Activated naive CD4-positive, alpha-beta T cell treated with anti-CD3 and anti-CD28 coated beads for 36 hours (primary cell): ENCODE data around the gene MAML2. TPM values are rescaled to one million over a fixed set of nuclear protein-coding genes. Genes with fewer than 3 reads are reported as not detected.
A peak's percentile ranks its signal among the peaks of the same experiment; 100 is the strongest.

Experiments used
- CTCF ChIA-PET: fragments of 350-600 bp; sonication (Branson Sonifier 250); formaldehyde crosslinking; loops from one replicate; lab custom pipeline; 2021; ENCODE audit warnings: antibody characterized with exemption; lab: Charles Lee
- DNase-seq: peaks from one replicate; pipeline ENCODE4 v3.0.0-alpha.2; 2020
- H3K27ac Mint-ChIP-seq: one replicate; pipeline ENCODE4 v1.8.0; 2021; ENCODE audit warnings: mild to moderate bottlenecking, mixed read lengths
- H3K27me3 Mint-ChIP-seq: one replicate; pipeline ENCODE4 v1.8.0; 2021; ENCODE audit warnings: low read depth, mixed read lengths
- H3K36me3 Mint-ChIP-seq: one replicate; pipeline ENCODE4 v1.8.0; 2021; ENCODE audit warnings: low read depth, mixed read lengths
- H3K4me1 Mint-ChIP-seq: one replicate; pipeline ENCODE4 v1.8.0; 2021; ENCODE audit warnings: low read depth, mixed read lengths
- H3K4me3 Mint-ChIP-seq: one replicate; pipeline ENCODE4 v1.8.0; 2021; ENCODE audit warnings: mild to moderate bottlenecking, moderate library complexity, mixed read lengths
- H3K9me3 Mint-ChIP-seq: one replicate; pipeline ENCODE4 v1.8.0; 2021; ENCODE audit warnings: mixed read lengths
- intact Hi-C: fragments of 100-400 bp; cut with micrococcal nuclease; formaldehyde crosslinking; loops from one replicate; pipeline ENCODE4 v1.15.1; 2023
- total RNA-seq, 2 experiments: library from RNA; stranded (reverse); gene quantifications; one replicate each; pipeline ENCODE4 v1.2.3, GENCODE V29; 2021

Gene MAML2
- total RNA-seq, 2 experiments from 2014 or later, result 26.6 to 28.1 TPM

DNA sequence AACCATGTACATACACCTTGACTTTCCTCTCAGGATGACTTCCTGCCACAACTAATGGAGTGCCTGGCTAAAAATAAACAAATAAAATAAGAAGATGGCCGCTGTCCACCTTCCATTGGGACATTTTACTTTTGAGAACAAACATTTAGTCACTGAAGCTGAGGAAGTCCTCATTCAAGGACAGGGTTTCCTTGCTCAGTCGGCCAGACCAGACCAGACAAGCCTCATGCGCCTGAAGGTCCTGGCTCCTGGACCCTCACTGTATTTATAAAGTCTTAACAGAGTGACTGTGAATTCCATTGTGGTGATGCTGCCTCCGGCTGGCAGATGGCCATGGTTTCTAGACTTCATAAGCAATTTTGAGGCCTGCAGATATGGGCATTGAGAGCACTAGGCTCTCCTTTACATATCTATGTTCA lies 114.5 kb downstream of the MAML2 start:
- Mint-ChIP-seq H3K27ac (peak overlapping the region; percentile 81), H3K4me3 (no peak overlapping the region), H3K4me1 (peaks cover 78% of the 10 kb centered on the region), H3K27me3 (no peaks in the 10 kb centered on the region), H3K9me3 (no peaks in the 10 kb centered on the region), H3K36me3 (peaks cover 12% of the 10 kb centered on the region)
- no peak for DNase-seq
- intact Hi-C loops, result no loop called here
- CTCF ChIA-PET, result interaction anchor here (0.6 to 1.4 kb wide), 3 partner anchors 11 to 156 kb away, joined by 3 to 5 read pairs (median 3); no protein-coding TSS in a partner anchor

GRCh38 chr11:96227244-96227643 lies 115.8 kb downstream of the MAML2 start:
- CTCF ChIA-PET, result interaction anchor here (1.1 to 1.4 kb wide), 3 partner anchors 10 to 12 kb away, joined by 3 to 5 read pairs (median 4); no protein-coding TSS in a partner anchor
- Mint-ChIP-seq H3K27ac (no peak overlapping the region), H3K27me3 (no peaks in the 10 kb centered on the region), H3K4me1 (peaks cover 83% of the 10 kb centered on the region), H3K9me3 (no peaks in the 10 kb centered on the region), H3K36me3 (peaks cover 13% of the 10 kb centered on the region), H3K4me3 (no peak overlapping the region)
- no peak for DNase-seq
- intact Hi-C loops, result no loop called here

DNA sequence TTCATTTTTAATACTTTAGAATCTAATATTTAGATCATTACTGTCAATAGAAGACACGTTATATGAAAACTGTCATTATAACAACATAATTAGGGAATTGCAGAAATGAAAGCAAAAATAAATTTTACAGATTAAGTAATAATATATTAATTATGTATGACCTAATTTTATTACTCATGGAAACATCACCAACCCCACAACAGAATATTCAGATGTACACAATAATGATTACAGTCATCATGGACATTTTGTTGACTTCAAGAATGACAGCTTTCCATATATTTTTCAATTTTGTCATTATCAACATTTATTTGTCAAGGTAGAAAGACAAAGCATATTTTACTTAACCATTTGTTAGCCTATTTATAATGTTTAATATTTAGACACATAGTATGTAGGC lies 119.9 kb downstream of the MAML2 start:
- no peak overlapping the region for H3K27ac Mint-ChIP-seq
- peaks cover 74% of the 10 kb centered on the region for H3K4me1 Mint-ChIP-seq
- H3K36me3 Mint-ChIP-seq, result peaks cover 7% of the 10 kb centered on the region
- DNase-seq, result no peak
- intact Hi-C loops, result no loop called here
- H3K9me3 Mint-ChIP-seq, result no peaks in the 10 kb centered on the region
- no peaks in the 10 kb centered on the region for H3K27me3 Mint-ChIP-seq
- CTCF ChIA-PET, result no interaction called here
- H3K4me3 Mint-ChIP-seq, result no peak overlapping the region

GRCh38 chr11:96222102-96222501 lies 120.9 kb downstream of the MAML2 start:
- Mint-ChIP-seq H3K27me3 (no peaks in the 10 kb centered on the region), H3K4me3 (no peak overlapping the region), H3K4me1 (peaks cover 74% of the 10 kb centered on the region), H3K36me3 (peaks cover 7% of the 10 kb centered on the region), H3K9me3 (no peaks in the 10 kb centered on the region), H3K27ac (peak overlapping the region; percentile 50)
- no peak for DNase-seq
- intact Hi-C loops, result no loop called here
- CTCF ChIA-PET, result interaction anchor here (1.0 to 1.2 kb wide), 2 partner anchors 72 to 121 kb away, joined by 3 read pairs; partner anchors contain the start of gene MAML2

DNA sequence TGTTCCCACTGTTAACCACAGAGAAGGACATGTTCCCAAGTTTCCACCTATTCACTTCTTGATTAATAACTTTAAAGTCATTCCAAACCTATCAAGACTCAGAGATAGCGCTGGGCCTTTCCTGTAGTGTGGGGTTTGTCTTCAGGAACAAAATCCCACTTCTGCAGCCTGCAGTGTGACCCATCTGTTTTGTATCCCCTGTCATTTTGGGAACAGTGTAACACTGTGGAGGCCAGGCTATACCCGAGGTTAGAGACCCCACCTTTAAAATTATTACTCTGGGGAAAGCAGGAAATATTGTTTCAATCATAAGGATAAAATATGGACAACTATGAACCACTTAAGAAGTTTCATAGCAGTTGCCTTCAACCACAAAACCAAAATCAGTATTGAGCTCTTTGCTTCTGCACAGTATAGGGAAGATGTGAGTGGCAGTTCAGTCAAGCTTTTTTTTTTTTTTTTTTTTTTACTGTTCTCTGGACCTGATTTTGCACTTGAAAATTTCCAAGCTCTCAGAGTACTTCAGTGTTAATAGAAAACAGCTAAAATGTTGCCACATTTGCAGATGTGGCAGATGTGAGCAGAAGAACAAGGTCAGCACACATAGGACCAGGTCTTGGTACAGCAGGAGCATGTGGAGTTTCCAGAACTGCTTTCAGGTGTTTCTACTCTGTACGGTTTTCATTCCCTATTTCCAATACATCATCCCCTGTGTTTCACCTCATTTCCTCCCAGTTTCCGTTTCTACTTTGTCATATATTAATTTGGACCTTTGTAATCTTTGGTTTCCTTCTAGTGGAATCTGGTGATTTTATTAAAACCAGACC lies 121.5 kb downstream of the MAML2 start:
- H3K36me3 Mint-ChIP-seq, result peaks cover 7% of the 10 kb centered on the region
- intact Hi-C loops, result no loop called here
- no peaks in the 10 kb centered on the region for H3K27me3 Mint-ChIP-seq
- H3K4me3 Mint-ChIP-seq, result no peak overlapping the region
- H3K4me1 Mint-ChIP-seq, result peaks cover 76% of the 10 kb centered on the region
- H3K9me3 Mint-ChIP-seq, result no peaks in the 10 kb centered on the region
- CTCF ChIA-PET, result interaction anchor here (1.0 to 1.2 kb wide), 2 partner anchors 71 to 122 kb away, joined by 3 read pairs; partner anchors contain the start of gene MAML2
- DNase-seq, result no peak
- H3K27ac Mint-ChIP-seq, result peak overlapping the region; percentile 46

- no peak for DNase-seq
- CTCF ChIA-PET, result no interaction called here
Measured at GRCh38 chr11:96219981-96220623, 122.9 kb downstream of the MAML2 start.

GRCh38 chr11:96218901-96219300 lies 124.1 kb downstream of the MAML2 start:
- DNase-seq, result no peak
- intact Hi-C loops, result no loop called here
- no peaks in the 10 kb centered on the region for H3K9me3 Mint-ChIP-seq
- H3K36me3 Mint-ChIP-seq, result peaks cover 4% of the 10 kb centered on the region
- CTCF ChIA-PET, result interaction anchor here (0.7 to 1.1 kb wide), 2 partner anchors 121 to 124 kb away, joined by 3 to 5 read pairs; partner anchors contain the start of gene MAML2
- no peaks in the 10 kb centered on the region for H3K27me3 Mint-ChIP-seq
- H3K4me1 Mint-ChIP-seq, result peaks cover 80% of the 10 kb centered on the region
- peak overlapping the region; percentile 25 for H3K27ac Mint-ChIP-seq
- no peak overlapping the region for H3K4me3 Mint-ChIP-seq

More at GRCh38 chr11:96219981-96220623, 122.9 kb downstream of the MAML2 start:
- H3K27ac Mint-ChIP-seq, result peak overlapping the region; percentile 77
- no peaks in the 10 kb centered on the region for H3K27me3 Mint-ChIP-seq
- no peak overlapping the region for H3K4me3 Mint-ChIP-seq
- H3K4me1 Mint-ChIP-seq, result peaks cover 82% of the 10 kb centered on the region
- intact Hi-C loops, result no loop called here
- H3K36me3 Mint-ChIP-seq, result peaks cover 7% of the 10 kb centered on the region
- H3K9me3 Mint-ChIP-seq, result no peaks in the 10 kb centered on the region

GRCh38 chr11:96218006-96218405 lies 125.0 kb downstream of the MAML2 start:
- H3K36me3 Mint-ChIP-seq, result peaks cover 1% of the 10 kb centered on the region
- intact Hi-C loops, result no loop called here
- CTCF ChIA-PET, result interaction anchor here (0.5 to 1.6 kb wide), 2 partner anchors 10 to 134 kb away, joined by 3 to 5 read pairs; no protein-coding TSS in a partner anchor
- H3K27ac Mint-ChIP-seq, result no peak overlapping the region
- no peaks in the 10 kb centered on the region for H3K9me3 Mint-ChIP-seq
- no peak for DNase-seq
- H3K4me3 Mint-ChIP-seq, result no peak overlapping the region
- peaks cover 80% of the 10 kb centered on the region for H3K4me1 Mint-ChIP-seq
- H3K27me3 Mint-ChIP-seq, result no peaks in the 10 kb centered on the region

GRCh38 chr11:96217206-96217605 lies 125.8 kb downstream of the MAML2 start:
- Mint-ChIP-seq H3K4me1 (peaks cover 84% of the 10 kb centered on the region), H3K27me3 (no peaks in the 10 kb centered on the region), H3K9me3 (no peaks in the 10 kb centered on the region), H3K36me3 (peaks cover under 1% of the 10 kb centered on the region), H3K4me3 (no peak overlapping the region), H3K27ac (peak overlapping the region; percentile 11)
- CTCF ChIA-PET, result interaction anchor here (0.5 to 1.6 kb wide), 2 partner anchors 11 to 133 kb away, joined by 3 to 5 read pairs; no protein-coding TSS in a partner anchor
- no peak for DNase-seq
- intact Hi-C loops, result no loop called here

DNA sequence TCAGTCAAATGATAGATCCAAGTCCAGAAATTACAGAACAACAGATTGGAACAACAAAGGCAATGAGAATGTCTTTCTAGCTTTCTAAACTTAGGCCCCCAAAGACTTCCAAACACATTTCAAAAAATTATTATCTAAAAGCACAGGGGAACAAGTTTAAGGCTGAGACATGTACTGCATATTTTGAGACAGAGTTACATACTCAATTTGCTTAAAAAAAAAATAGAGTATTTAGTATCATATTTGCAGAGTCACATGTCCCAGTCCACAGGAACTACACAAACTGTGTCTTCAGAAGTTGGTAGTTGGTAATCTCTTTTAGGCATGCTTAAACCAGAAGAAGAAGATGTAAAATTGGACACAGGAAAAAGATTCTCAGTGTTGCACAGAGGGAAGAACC lies 127.2 kb downstream of the MAML2 start:
- Mint-ChIP-seq H3K9me3 (no peaks in the 10 kb centered on the region), H3K4me1 (peaks cover 82% of the 10 kb centered on the region), H3K27me3 (no peaks in the 10 kb centered on the region), H3K36me3 (peaks cover 3% of the 10 kb centered on the region), H3K27ac (peak overlapping the region; percentile 94), H3K4me3 (peak overlapping the region; percentile 49)
- DNase-seq, result no peak
- CTCF ChIA-PET, result interaction anchor here (0.7 to 3.4 kb wide), 5 partner anchors 9 to 202 kb away, joined by 3 to 12 read pairs (median 3); partner anchors contain the start of gene MAML2
- intact Hi-C loops, result loop anchor here (1.0 kb wide), 1 partner anchor 19 kb away; no protein-coding TSS in a partner anchor

GRCh38 chr11:96215110-96215782 lies 127.7 kb downstream of the MAML2 start:
- peaks cover 79% of the 10 kb centered on the region for H3K4me1 Mint-ChIP-seq
- DNase-seq, result peak; percentile 51
- intact Hi-C loops, result loop anchor here (1.0 kb wide), 1 partner anchor 20 kb away; no protein-coding TSS in a partner anchor

More at GRCh38 chr11:96215110-96215782, 127.7 kb downstream of the MAML2 start:
- Mint-ChIP-seq H3K27ac (peak overlapping the region; percentile 94), H3K4me3 (peak overlapping the region; percentile 49), H3K9me3 (no peaks in the 10 kb centered on the region), H3K27me3 (no peaks in the 10 kb centered on the region), H3K36me3 (peaks cover 3% of the 10 kb centered on the region)
- CTCF ChIA-PET, result interaction anchor here (0.7 to 3.4 kb wide), 6 partner anchors 9 to 202 kb away, joined by 3 to 12 read pairs (median 4); partner anchors contain the start of gene MAML2
